Activated CD8-positive, alpha-beta memory T cell treated with anti-CD3 and anti-CD28 coated beads, Interleukin-2, amount 50 U/mL, for 1 hour (primary cell): ENCODE measurements around the gene LRRC74B.
"Not testable (repeated sequence)": the region's sequence is repeated elsewhere in the genome, so short reads cannot be mapped to it uniquely, and the experiment has no call there.

Source experiments
- DNase-seq: peaks from one replicate; pipeline ENCODE4 v3.0.0-alpha.2; 2020; ENCODE audit errors: extremely low read depth

Gene LRRC74B

GRCh38 chr22:21045585-21046294 lies at the start of gene LRRC74B:
TSS of gene LRRC74B (plus strand) at chr22:21045946. CDS start at chr22:21045987, 41 bp downstream.
- peak; percentile 12 for DNase-seq

- DNase-seq = no peak
Measured at GRCh38 chr22:20996031-20996410, 49.7 kb upstream of the LRRC74B start.

- DNase-seq = no peak
Measured at GRCh38 chr22:20996598-20997535, 48.9 kb upstream of the LRRC74B start.

GRCh38 chr22:20997536-20998257 lies 48.0 kb upstream of the LRRC74B start:
- DNase-seq = no peak

- DNase-seq = no peak
Measured at GRCh38 chr22:20998411-20999336, 47.1 kb upstream of the LRRC74B start.

GRCh38 chr22:20999350-21000206 lies 46.2 kb upstream of the LRRC74B start:
- no peak for DNase-seq

GRCh38 chr22:21000207-21000986 lies 45.3 kb upstream of the LRRC74B start:
- no peak for DNase-seq

GRCh38 chr22:21000987-21001600 lies 44.7 kb upstream of the LRRC74B start:
- no peak for DNase-seq

- peak; percentile 88 for DNase-seq
Measured at GRCh38 chr22:21001601-21002325, 44.0 kb upstream of the LRRC74B start, which contains the start of gene THAP7. TSS of gene THAP7 (minus strand) at chr22:21002118. CDS start at chr22:21001911, 207 bp downstream.

- no peak for DNase-seq
Measured at GRCh38 chr22:21003782-21004181, 42.0 kb upstream of the LRRC74B start.

- not testable (repeated sequence) for DNase-seq
Measured at GRCh38 chr22:21009208-21009607, 36.5 kb upstream of the LRRC74B start.

- no peak for DNase-seq
Measured at GRCh38 chr22:21009638-21010425, 35.9 kb upstream of the LRRC74B start.

GRCh38 chr22:21010426-21011113 lies 35.2 kb upstream of the LRRC74B start:
- no peak for DNase-seq

GRCh38 chr22:21012446-21013407 lies 33.0 kb upstream of the LRRC74B start:
- no peak for DNase-seq

GRCh38 chr22:21013657-21014201 lies 32.0 kb upstream of the LRRC74B start:
- no peak for DNase-seq
